HepG2 (cell line): Measurements from ENCODE around the gene SLFNL1. TPM values are rescaled to one million over a fixed set of nuclear protein-coding genes. Genes with fewer than 3 reads are reported as not detected.
A peak's percentile ranks its signal among the peaks of the same experiment; 100 is the strongest.

ENCODE experiments used
- ATAC-seq: fragments of 200-7000 bp; cut with Tn5 transposase; 3 replicates; pipeline ENCODE4 v1.9.1; 2020; ENCODE audit warnings: mild to moderate bottlenecking, moderate library complexity
- BruUV-seq: library from RNA; stranded (reverse); fragments of 400-500 nt; replicated peaks from 2 replicates; lab custom pipeline; 2021; lab: Mats Ljungman, UMichigan
- CTCF ChIA-PET: fragments of 300-600 bp; formaldehyde crosslinking; extraction: SDS; loops from one replicate; lab custom pipeline; 2021; ENCODE audit warnings: low total read pairs, inconsistent platforms, low intra/inter-chr PET ratio; lab: Yijun Ruan, JAX
- POLR2A ChIA-PET: fragments of 350-600 bp; sonication (Branson Sonifier 250); formaldehyde crosslinking; loops from one replicate; lab custom pipeline; 2020; ENCODE audit warnings: antibody characterized with exemption, inconsistent platforms; lab: Yijun Ruan, JAX
- DNase-seq: peaks from one replicate; pipeline ENCODE4 v3.0.0-alpha.2; 2015; ENCODE audit warnings: low spot score
- FAIRE-seq: peaks from 3 replicates; lab custom pipeline; 2011; peaks lifted over from hg19 to GRCh38; lab: Jason Lieb, UNC
- H2AFZ ChIP-seq: one replicate; pipeline ENCODE4 v1.6.1; 2011; ENCODE audit warnings: low read length, inconsistent platforms
- H3K27ac ChIP-seq: fragments of 300-600 bp; 3 replicates; pipeline ENCODE4 v1.8.0; 2011; ENCODE audit warnings: mixed run types, mild to moderate bottlenecking, mixed read lengths, low read length, inconsistent platforms; ENCODE audit not compliant: insufficient read depth; ENCODE audit errors: extremely low read length
- H3K27me3 ChIP-seq, 2 experiments: fragments of 200-600 bp in 1 of 2; 2 replicates in 1 of 2; 3 replicates in 1 of 2; pipeline versions ENCODE4 v1.6.0 to v1.8.0; 2011; ENCODE audit warnings: low read length in 2 of 2, mild to moderate bottlenecking in 2 of 2, moderate library complexity in 2 of 2, inconsistent platforms in 1 of 2; ENCODE audit not compliant: insufficient read depth in 2 of 2, control insufficient read depth in 1 of 2
- H3K36me3 ChIP-seq, 2 experiments: fragments of 200-600 bp in 1 of 2; replicated peaks in 1 of 2; 2 replicates in 1 of 2; 3 replicates in 1 of 2; pipeline versions ENCODE4 v1.5.1 to v1.8.0; 2011; ENCODE audit warnings: low read length in 2 of 2, inconsistent platforms in 1 of 2; ENCODE audit not compliant: insufficient read depth in 2 of 2, control insufficient read depth in 1 of 2
- H3K4me1 ChIP-seq: 2 replicates; pipeline ENCODE4 v1.5.1; 2012; ENCODE audit warnings: low read length, inconsistent platforms; ENCODE audit not compliant: insufficient read depth
- H3K4me2 ChIP-seq: 2 replicates; pipeline ENCODE4 v1.6.0; 2011; ENCODE audit warnings: low read depth, low read length, inconsistent platforms
- H3K4me3 ChIP-seq, 3 experiments: fragments of 200-600 bp in 1 of 3; sonication (generic), shearing (Covaris generic) in 1 of 3; replicated peaks in 1 of 3; 2 replicates each; pipeline ENCODE4 v1.5.1; 2011 to 2016; ENCODE audit warnings: low read length in 3 of 3, inconsistent platforms in 2 of 3, low read depth in 2 of 3, mild to moderate bottlenecking in 2 of 3, control low read depth in 1 of 3, mixed read lengths in 1 of 3; ENCODE audit not compliant: insufficient read depth in 1 of 3
- H3K79me2 ChIP-seq: one replicate; pipeline ENCODE4 v1.6.1; 2011; ENCODE audit warnings: low read length, inconsistent platforms; ENCODE audit not compliant: insufficient read depth
- H3K9ac ChIP-seq: 2 replicates; pipeline ENCODE4 v1.6.0; 2011; ENCODE audit warnings: mild to moderate bottlenecking, low read depth, low read length, inconsistent platforms; ENCODE audit not compliant: insufficient read depth
- H3K9me3 ChIP-seq: 2 replicates; pipeline ENCODE4 v1.5.1; 2012; ENCODE audit warnings: mild to moderate bottlenecking, low read length
- H4K20me1 ChIP-seq: 2 replicates; pipeline ENCODE4 v1.6.0; 2011; ENCODE audit warnings: inconsistent platforms, mild to moderate bottlenecking, low read length, moderate library complexity; ENCODE audit not compliant: insufficient read depth
- AGO2 ChIP-seq: fragments of 200-400 bp; formaldehyde crosslinking; optimal IDR thresholded peaks from 2 replicates; pipeline ENCODE3; 2017; ENCODE audit warnings: mild to moderate bottlenecking, low read depth, low read length, moderate library complexity
- ARNT2 ChIP-seq: sonication (generic); formaldehyde crosslinking; IDR thresholded peaks from 2 replicates; pipeline ENCODE4 v1.8.0; 2022; ENCODE audit warnings: mild to moderate bottlenecking, low read depth, missing genetic modification reagents, moderate library complexity
- BRF2 ChIP-seq: sonication (generic); formaldehyde crosslinking; IDR thresholded peaks from 2 replicates; pipeline ENCODE4 v1.8.1; 2022; ENCODE audit warnings: mild to moderate bottlenecking, missing genetic modification reagents
- CTCF ChIP-seq: sonication (generic); formaldehyde crosslinking; IDR thresholded peaks from 2 replicates; pipeline ENCODE4 v1.5.0; 2020; ENCODE audit warnings: mild to moderate bottlenecking, missing genetic modification reagents, moderate library complexity
- FOSL2 ChIP-seq: sonication (generic); formaldehyde crosslinking; IDR thresholded peaks from 2 replicates; pipeline ENCODE4 v1.4.0; 2020; ENCODE audit warnings: missing genetic modification reagents
- KDM5B ChIP-seq: sonication (generic); formaldehyde crosslinking; IDR thresholded peaks from 2 replicates; pipeline ENCODE4 v1.4.0; 2020; ENCODE audit warnings: missing genetic modification reagents, mild to moderate bottlenecking, borderline replicate concordance
- NR1H2 ChIP-seq: sonication (generic); formaldehyde crosslinking; IDR thresholded peaks from 2 replicates; pipeline ENCODE4 v1.8.1; 2022; ENCODE audit warnings: low read depth, missing genetic modification reagents, borderline replicate concordance
- POLR2A ChIP-seq, 2 experiments: IDR thresholded peaks; 2 replicates each; pipeline ENCODE4 v1.6.1; 2011; ENCODE audit warnings: low read depth in 2 of 2, low read length in 2 of 2, mild to moderate bottlenecking in 1 of 2, moderate library complexity in 1 of 2; ENCODE audit not compliant: insufficient read depth in 1 of 2
- POLR2G ChIP-seq: fragments of 200-400 bp; formaldehyde crosslinking; IDR thresholded peaks from 2 replicates; pipeline ENCODE4 v1.6.1; 2018; ENCODE audit warnings: mild to moderate bottlenecking, low read depth, low read length, moderate library complexity
- RAD21 ChIP-seq: fragments of 450-650 bp; formaldehyde crosslinking; IDR thresholded peaks from 2 replicates; pipeline ENCODE4 v1.5.0; 2020; ENCODE audit warnings: mild to moderate bottlenecking
- RBM22 ChIP-seq: fragments of 200-400 bp; formaldehyde crosslinking; optimal IDR thresholded peaks from 2 replicates; pipeline ENCODE3; 2017; ENCODE audit warnings: mild to moderate bottlenecking, low read length, moderate library complexity
- SALL2 ChIP-seq: sonication (generic); formaldehyde crosslinking; IDR thresholded peaks from 2 replicates; pipeline ENCODE4 v1.8.1; 2023; ENCODE audit warnings: mild to moderate bottlenecking, missing genetic modification reagents, inconsistent platforms
- STAG1 ChIP-seq: sonication (generic); formaldehyde crosslinking; IDR thresholded peaks from 2 replicates; pipeline ENCODE4 v1.4.0; 2020; ENCODE audit warnings: missing genetic modification reagents
- YEATS4 ChIP-seq: sonication (generic); formaldehyde crosslinking; IDR thresholded peaks from 2 replicates; pipeline ENCODE4 v1.4.0; 2020; ENCODE audit warnings: missing genetic modification reagents, borderline replicate concordance
- ZNF572 ChIP-seq: sonication (generic); formaldehyde crosslinking; IDR thresholded peaks from 2 replicates; pipeline ENCODE4 v1.5.1; 2020; ENCODE audit warnings: mild to moderate bottlenecking, missing genetic modification reagents
- WGBS: methylation state at CpG from one replicate; pipeline ENCODE4 v1.1.6; 2017; ENCODE audit warnings: low lambda C conversion rate; 5-methylcytosine and 5-hydroxymethylcytosine counted together
- in situ Hi-C: cut with HindIII; loops from 2 replicates; pipeline ENCODE4 v1.10.0; 2017; ENCODE audit warnings: low pct_unique_long_range_greater_than_20kb; ENCODE audit not compliant: extremely low pct_ligation_motif_present
- intact Hi-C: fragments of 100-400 bp; cut with micrococcal nuclease; formaldehyde crosslinking; loops from one replicate; pipeline ENCODE4 v1.10.0; 2022; ENCODE audit not compliant: unreplicated experiment
- polyA plus RNA-seq, 8 experiments: library from polyadenylated mRNA; depleted of rRNA in 3 of 8; stranded (reverse) in 7 of 8; unstranded in 1 of 8; fragments of >200 nt; fragmentation: Illumina TruSeq in 4 of 8; extraction: Trizol in 4 of 8; gene quantifications; 2 replicates each; pipeline versions ENCODE4 v1.2.1 to v1.2.3, GENCODE V29; 2011 to 2016; ENCODE audit warnings: low read depth in 4 of 8, missing spikeins in 1 of 8, mixed read lengths in 1 of 8; ENCODE audit not compliant: insufficient read depth in 1 of 8
- total RNA-seq, 5 experiments: library from RNA; depleted of rRNA; stranded (reverse); fragments of >200 nt; fragmentation: Illumina TruSeq; extraction: Trizol; gene quantifications; 2 replicates each; pipeline ENCODE4 v1.2.3, GENCODE V29; 2016; ENCODE audit warnings: low read depth in 1 of 5

Gene SLFNL1
- total and polyA plus RNA-seq, 2 of the 13 experiments (the other 11 are each of a cell fraction or from before 2014, with no cell fraction given): 0.07 to 0.20 TPM

GRCh38 chr1:41023279-41023990 is 1.9 kb upstream of the SLFNL1 start:
- H2AFZ ChIP-seq: no peak overlapping the region
- ChIA-PET POLR2A (interaction anchor here (1.3 kb wide), 1 partner anchor 44 kb away, joined by 3 read pairs; the partner anchor contains the start of gene CTPS1), CTCF (interaction anchor here (1.1 kb wide), 1 partner anchor 99 kb away, joined by 3 read pairs; no protein-coding TSS in a partner anchor)
- ATAC-seq: peak; percentile 69
- H3K9me3 ChIP-seq: no peaks in the 10 kb centered on the region
- no peak overlapping the region for H3K4me2 ChIP-seq
- intact Hi-C loops: no loop called here
- no peak for TF ChIP-seq NR1H2 (CRISPR knock-in tag)
- no peak for TF ChIP-seq YEATS4 (CRISPR knock-in tag)
- TF ChIP-seq POLR2A (IDR thresholded peaks at IDR 0.05; ENCODE audit: insufficient read depth in 1 of 2, low read depth in 2 of 2, low read length in 2 of 2): peak; percentile 6 to 20; a peak in 1 of 4 replicates
- peak; percentile 54 for TF ChIP-seq STAG1 (CRISPR knock-in tag)
- TF ChIP-seq KDM5B (CRISPR knock-in tag): no peak
- TF ChIP-seq ZNF572: 0 out of 2 replicates have a peak, but pooled peaks have one; percentile 28
- TF ChIP-seq SALL2 (CRISPR knock-in tag): no peak
- TF ChIP-seq POLR2G: 0 out of 2 replicates have a peak, but pooled peaks have one; percentile 11
- TF ChIP-seq RBM22: peak; percentile 77
- TF ChIP-seq AGO2: peak; percentile 87
- TF ChIP-seq CTCF: peak; percentile 63
- peak; percentile 42; the same call in 1 of the 2 replicates for TF ChIP-seq ARNT2 (CRISPR knock-in tag)
- peak; percentile 21; the same call in 1 of the 2 replicates for TF ChIP-seq RAD21
- peak; percentile 71; the same call in 1 of the 2 replicates for TF ChIP-seq BRF2 (CRISPR knock-in tag)
- 0 out of 2 replicates have a peak, but pooled peaks have one; percentile 6 for TF ChIP-seq FOSL2 (CRISPR knock-in tag)
- no TSS peak for BruUV-seq
- no peaks in the 10 kb centered on the region; the same call in 1 of the 2 replicates for H4K20me1 ChIP-seq
- H3K9ac ChIP-seq: no peak overlapping the region
- 81% methylated on average over 5 of the region's 5 CpGs for WGBS
- H3K4me3 ChIP-seq: no peak overlapping the region
- H3K36me3 ChIP-seq: peaks cover 2 to 19% of the 10 kb centered on the region in 2 experiments; a peak in 4 of 5 replicates
- in situ Hi-C loops: no loop called here
- H3K27ac ChIP-seq: no peak overlapping the region
- peak; percentile 44 for FAIRE-seq
- peaks cover 15% of the 10 kb centered on the region for H3K4me1 ChIP-seq
- no peaks in the 10 kb centered on the region for H3K27me3 ChIP-seq
- DNase-seq: peak; percentile 16
- no peaks in the 10 kb centered on the region for H3K79me2 ChIP-seq
